Pancreas (tissue), 10 donors: ENCODE results near the gene NBEA. TPM values are rescaled to one million over a fixed set of nuclear protein-coding genes. Genes with fewer than 3 reads are reported as not detected.
"Not testable (repeated sequence)": the region's sequence is repeated elsewhere in the genome, so short reads cannot be mapped to it uniquely, and the experiment has no call there.

Experiments used
- ATAC-seq, 4 donors: fragments of 200-7000 bp; cut with Tn5 transposase; one replicate each; pipeline versions ENCODE4 v1.8.0 to v1.9.1; 2020; ENCODE audit warnings: mild to moderate bottlenecking in 4 of 4, moderate library complexity in 4 of 4
- DNase-seq, 6 donors: peaks; one replicate each; pipeline ENCODE4 v3.0.0-alpha.2; 2020
- FAIRE-seq: peaks from 2 replicates; lab custom pipeline; 2012; peaks lifted over from hg19 to GRCh38; lab: Jason Lieb, UNC
- H3K27ac ChIP-seq, 4 donors: fragments of 200-600 bp; sonication (generic); 1 replicate in 3 of 4; 2 replicates in 1 of 4; pipeline versions ENCODE4 v1.5.0 to v1.8.0; 2020
- H3K27me3 ChIP-seq, 4 donors: fragments of 200-600 bp; one replicate each; pipeline ENCODE4 v1.8.0; 2021
- H3K36me3 ChIP-seq, 3 donors: fragments of 200-600 bp; sonication (generic) in 1 of 3; one replicate each; pipeline versions ENCODE4 v1.5.0 to v1.8.0; 2020 to 2021
- H3K4me1 ChIP-seq, 3 donors: fragments of 200-600 bp; one replicate each; pipeline ENCODE4 v1.8.0; 2021
- H3K4me3 ChIP-seq, 4 donors: fragments of 200-600 bp; sonication (generic) in 2 of 4; one replicate each; pipeline versions ENCODE4 v1.5.0 to v1.8.0; 2020 to 2021
- H3K9me3 ChIP-seq, 4 donors: fragments of 200-600 bp; one replicate each; pipeline ENCODE4 v1.8.0; 2021
- WGBS, 2 donors: extraction: QIAGEN DNeasy Blood & Tissue Kit; methylation state at CpG; one replicate each; pipeline ENCODE4 v1.1.7; 2013; 5-methylcytosine and 5-hydroxymethylcytosine counted together
- intact Hi-C, 3 donors: fragments of 100-400 bp; cut with DNase I; formaldehyde crosslinking; loops; one replicate each; pipeline versions ENCODE4 v1.11.1 to v1.14.2; 2022
- polyA plus RNA-seq, 2 donors: library from polyadenylated mRNA; stranded (reverse); fragments of 200-250 nt; gene quantifications; one replicate each; pipeline ENCODE4 v1.2.3, GENCODE V29; 2013
- total RNA-seq, 6 donors: library from RNA; stranded (reverse); fragmentation: NEBNext Ultra II Directional in 4 of 6; extraction: Animal tissue kit (Norgen Biotek cat#: 25700) in 4 of 6; gene quantifications; one replicate each; pipeline versions ENCODE4 v1.2.1 to v1.2.4, GENCODE V29; 2021 to 2023
- TF ChIP-seq, protein P1 (sequence below), 4 donors: fragments of 200-600 bp; sonication (generic) in 3 of 4; IDR thresholded peaks; one replicate each; pipeline versions ENCODE4 v1.5.0 to v1.8.0; 2021; ENCODE audit warnings: antibody characterized with exemption in 4 of 4
- donor health status: healthy with polysubstance abuse.
- donor health status: DM: no; HTN: no; CAD: no; lungs with moderate emphysema.
- donor health status: DM: no; HTN: no; CAD: no.
- donor health status: control.
- donor health status: control.
- donor health status: Bipolar disorder and iron deficiency.
- donor health status: DM: yes; HTN: yes; CAD: no.
- donor health status: DM: no; HTN: no; CAD: no.
- donor health status: DM: no; HTN: no; CAD: no.
- donor health status: DM: yes; HTN: yes; CAD: no.

The NBEA gene
- total and polyA plus RNA-seq, 8 donors: 2.4 to 10.4 (median 4.8) TPM

DNA sequence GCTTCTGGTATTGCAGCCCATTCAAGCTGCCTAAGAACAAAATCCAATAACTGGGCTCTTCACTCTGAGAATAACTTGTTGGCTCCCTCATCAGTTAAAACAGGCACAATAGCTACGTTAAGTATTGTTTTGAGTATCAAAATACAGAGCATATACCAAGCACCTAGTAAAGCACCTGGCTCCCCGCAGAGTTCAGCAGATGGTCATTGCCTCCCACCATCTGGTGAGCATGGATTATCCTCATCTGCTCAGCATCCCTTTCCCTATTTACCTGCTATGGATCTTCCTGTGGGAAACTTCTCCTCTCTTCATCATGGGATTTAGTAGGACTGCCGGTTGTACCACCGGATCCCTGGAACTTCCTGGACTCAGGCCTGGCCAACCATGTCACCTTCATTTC is 733.6 kb downstream of the NBEA start:
- peaks cover 0 to 4% (median 0%) of the 10 kb centered on the region in 3 donors for H3K36me3 ChIP-seq
- 74 to 81% methylated on average over 4 of the region's 4 CpGs for WGBS, 2 donors
- DNase-seq: no peak
- no peak overlapping the region for H3K4me3 ChIP-seq
- TF ChIP-seq, protein P1, sequence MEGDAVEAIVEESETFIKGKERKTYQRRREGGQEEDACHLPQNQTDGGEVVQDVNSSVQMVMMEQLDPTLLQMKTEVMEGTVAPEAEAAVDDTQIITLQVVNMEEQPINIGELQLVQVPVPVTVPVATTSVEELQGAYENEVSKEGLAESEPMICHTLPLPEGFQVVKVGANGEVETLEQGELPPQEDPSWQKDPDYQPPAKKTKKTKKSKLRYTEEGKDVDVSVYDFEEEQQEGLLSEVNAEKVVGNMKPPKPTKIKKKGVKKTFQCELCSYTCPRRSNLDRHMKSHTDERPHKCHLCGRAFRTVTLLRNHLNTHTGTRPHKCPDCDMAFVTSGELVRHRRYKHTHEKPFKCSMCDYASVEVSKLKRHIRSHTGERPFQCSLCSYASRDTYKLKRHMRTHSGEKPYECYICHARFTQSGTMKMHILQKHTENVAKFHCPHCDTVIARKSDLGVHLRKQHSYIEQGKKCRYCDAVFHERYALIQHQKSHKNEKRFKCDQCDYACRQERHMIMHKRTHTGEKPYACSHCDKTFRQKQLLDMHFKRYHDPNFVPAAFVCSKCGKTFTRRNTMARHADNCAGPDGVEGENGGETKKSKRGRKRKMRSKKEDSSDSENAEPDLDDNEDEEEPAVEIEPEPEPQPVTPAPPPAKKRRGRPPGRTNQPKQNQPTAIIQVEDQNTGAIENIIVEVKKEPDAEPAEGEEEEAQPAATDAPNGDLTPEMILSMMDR (IDR thresholded peaks at IDR 0.05): no peak
- no peaks in the 10 kb centered on the region for H3K9me3 ChIP-seq
- H3K27ac ChIP-seq: no peak overlapping the region
- intact Hi-C loops: no loop called here
- FAIRE-seq: no peak
- no peaks in the 10 kb centered on the region for H3K27me3 ChIP-seq
- no peak for ATAC-seq
- no peaks in the 10 kb centered on the region for H3K4me1 ChIP-seq

DNA sequence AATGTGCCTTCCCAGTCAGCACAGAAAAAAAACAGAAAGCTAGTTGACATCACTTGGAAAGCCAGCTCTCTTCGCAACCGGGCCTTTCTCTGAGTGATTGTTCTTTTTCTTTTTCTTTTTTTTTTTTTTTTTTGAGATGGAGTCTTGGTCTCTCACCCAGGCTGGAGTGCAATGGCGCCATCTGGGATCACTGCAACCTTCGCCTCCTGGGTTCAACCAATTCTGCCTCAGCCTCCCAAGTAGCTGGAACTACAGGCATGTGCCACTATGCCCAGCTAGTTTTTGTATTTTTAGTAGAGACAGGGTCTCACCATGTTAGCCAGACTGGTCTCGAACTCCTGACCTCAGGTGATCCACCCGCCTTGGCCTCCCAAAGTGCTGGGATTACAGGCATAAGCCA is 735.8 kb downstream of the NBEA start:
- intact Hi-C loops, FAIRE-seq, H3K4me3 ChIP-seq, H3K4me1 ChIP-seq, H3K27ac ChIP-seq, DNase-seq, H3K27me3 ChIP-seq, H3K9me3 ChIP-seq, ATAC-seq, H3K36me3 ChIP-seq: not testable (repeated sequence)
- WGBS, 2 donors: 74 to 76% methylated on average over 6 of the region's 6 CpGs

DNA sequence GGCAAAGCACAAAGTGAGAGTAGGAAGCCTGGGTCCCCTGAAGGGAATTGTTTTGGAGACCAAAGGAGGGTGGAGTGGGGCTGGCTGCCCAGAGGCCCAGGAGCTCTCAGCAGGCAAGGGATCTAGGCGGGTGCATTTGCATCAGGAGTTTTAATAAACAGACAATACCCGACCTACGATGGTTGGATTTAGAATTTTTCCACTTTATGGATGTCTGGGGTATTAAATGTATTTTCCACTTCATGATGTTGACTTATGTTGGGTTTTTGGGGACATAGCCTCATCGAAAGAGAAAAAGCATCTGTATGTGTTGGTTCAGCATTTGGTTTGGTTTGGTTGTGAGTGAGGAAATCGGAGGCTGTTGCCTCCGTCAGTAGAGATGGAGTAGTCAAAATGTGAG is 739.6 kb downstream of the NBEA start:
- FAIRE-seq (no peak), DNase-seq (no peak), ATAC-seq (no peak)
- 79 to 91% methylated on average over 6 of the region's 6 CpGs for WGBS, 2 donors
- TF ChIP-seq, protein P1 (IDR thresholded peaks at IDR 0.05): no peak
- Histone ChIP-seq H3K27me3 (no peaks in the 10 kb centered on the region), H3K9me3 (no peaks in the 10 kb centered on the region), H3K4me1 (no peaks in the 10 kb centered on the region), H3K36me3 (no peaks in the 10 kb centered on the region), H3K4me3 (no peak overlapping the region), H3K27ac (no peak overlapping the region)
- intact Hi-C loops: no loop called here

DNA sequence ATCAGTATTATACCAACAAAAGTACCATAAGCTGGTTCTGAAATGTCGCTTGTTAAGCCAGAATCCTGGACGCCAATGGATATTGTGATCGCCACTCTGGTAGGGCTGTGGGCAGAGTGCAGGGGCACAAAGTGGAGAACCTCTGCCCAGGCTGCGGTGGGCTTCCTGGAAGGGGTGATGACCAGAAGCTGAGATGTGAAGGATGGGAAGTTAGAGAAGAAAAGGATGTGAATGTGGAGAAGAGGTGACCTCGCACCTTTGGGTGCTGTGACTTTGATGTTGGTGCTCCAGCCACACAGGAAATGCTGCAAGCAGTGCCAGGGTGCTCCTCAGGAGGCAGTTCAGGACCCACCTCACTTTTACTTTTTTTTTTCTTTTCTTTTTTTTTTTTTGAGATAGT is 742.4 kb downstream of the NBEA start:
- ATAC-seq (no peak), DNase-seq (no peak), FAIRE-seq (no peak)
- no peak overlapping the region for H3K27ac ChIP-seq
- intact Hi-C loops: no loop called here
- H3K27me3 ChIP-seq: no peaks in the 10 kb centered on the region
- H3K4me1 ChIP-seq: no peaks in the 10 kb centered on the region
- WGBS, 2 donors: 77 to 92% methylated on average over 5 of the region's 5 CpGs
- no peaks in the 10 kb centered on the region for H3K9me3 ChIP-seq
- TF ChIP-seq, protein P1 (IDR thresholded peaks at IDR 0.05): no peak
- no peak overlapping the region for H3K4me3 ChIP-seq
- H3K36me3 ChIP-seq: no peaks in the 10 kb centered on the region

DNA sequence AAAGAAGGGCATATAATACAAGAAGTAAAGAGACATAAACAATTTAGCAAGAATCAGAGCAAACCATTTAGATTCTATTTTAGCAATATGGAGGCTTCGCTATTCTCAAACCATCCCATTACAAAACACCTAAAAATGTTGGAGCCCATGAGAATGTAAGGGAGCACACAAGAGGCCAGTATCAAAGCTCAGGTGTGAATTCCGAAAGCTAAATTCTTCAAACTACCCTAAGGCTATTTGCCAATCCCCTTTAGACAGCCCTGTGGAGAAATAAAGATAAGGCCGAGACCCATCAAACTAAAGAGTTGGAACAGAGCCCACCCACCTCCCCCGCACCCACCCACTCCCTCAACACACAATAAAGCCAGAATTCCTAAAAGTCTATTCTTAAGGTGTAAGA is 745.3 kb downstream of the NBEA start:
- no peak for DNase-seq
- no peak for FAIRE-seq
- Histone ChIP-seq H3K27me3 (no peaks in the 10 kb centered on the region), H3K36me3 (no peaks in the 10 kb centered on the region), H3K9me3 (no peaks in the 10 kb centered on the region), H3K4me1 (no peaks in the 10 kb centered on the region), H3K27ac (no peak overlapping the region), H3K4me3 (no peak overlapping the region)
- intact Hi-C loops: no loop called here
- ATAC-seq: no peak
- 37 to 62% methylated on average over 4 of the region's 4 CpGs for WGBS, 2 donors
- TF ChIP-seq, protein P1 (IDR thresholded peaks at IDR 0.05): no peak
